ENCODE measurements around the gene KLHL24.

- no peak for TF ChIP-seq CTCF (IDR thresholded peaks at IDR 0.05)
- peak in 1 of 2 donors; percentile 26 for TF ChIP-seq POLR2A (IDR thresholded peaks at IDR 0.05)
Observed at GRCh38 chr3:183698318-183698751, 62.9 kb downstream of the KLHL24 start.
